Endothelial cell of umbilical vein (primary cell): ENCODE measurements around the gene BCL3. TPM values are rescaled to one million over a fixed set of nuclear protein-coding genes. Genes with fewer than 3 reads are reported as not detected.

Experiments used
- BruUV-seq: library from RNA; stranded (reverse); fragments of 400-500 nt; replicated peaks from 2 replicates; lab custom pipeline; 2021; lab: Mats Ljungman, UMichigan
- CTCF ChIA-PET: fragments of 300-600, 350-600 bp; sonication (Branson Sonifier 250); formaldehyde crosslinking; loops from one replicate; lab custom pipeline; 2021; ENCODE audit warnings: antibody characterized with exemption, inconsistent platforms; lab: Charles Lee
- POLR2A ChIA-PET: fragments of 300-600, 350-600 bp; sonication (Branson Sonifier 250); formaldehyde crosslinking; loops from one replicate; lab custom pipeline; 2021; ENCODE audit warnings: antibody characterized with exemption, inconsistent platforms; lab: Charles Lee
- DNase-seq: peaks from one replicate; pipeline ENCODE4 v3.0.0-alpha.2; 2011; ENCODE audit warnings: low read depth, low spot score
- FAIRE-seq: peaks from 2 replicates; lab custom pipeline; 2011; peaks lifted over from hg19 to GRCh38; lab: Jason Lieb, UNC
- H2AFZ ChIP-seq: 2 replicates; pipeline ENCODE4 v1.6.0; 2012; ENCODE audit warnings: low read depth, low read length, control low read depth, inconsistent platforms
- H3K27ac ChIP-seq: 2 replicates; pipeline ENCODE4 v1.5.1; 2011; ENCODE audit warnings: low read depth, mild to moderate bottlenecking, control low read depth, low read length, moderate library complexity; ENCODE audit not compliant: insufficient read depth
- H3K27me3 ChIP-seq, 2 experiments: 2 replicates each; pipeline versions ENCODE4 v1.6.0 to v1.6.1; 2011; ENCODE audit warnings: low read length in 2 of 2, mixed read lengths in 1 of 2; ENCODE audit not compliant: control insufficient read depth in 2 of 2, insufficient read depth in 2 of 2
- H3K36me3 ChIP-seq, 2 experiments: 2 replicates in 1 of 2; 3 replicates in 1 of 2; pipeline ENCODE4 v1.5.1; 2011; ENCODE audit warnings: low read length in 2 of 2, mild to moderate bottlenecking in 1 of 2, moderate library complexity in 1 of 2; ENCODE audit not compliant: control insufficient read depth in 2 of 2, insufficient read depth in 2 of 2; ENCODE audit errors: extremely low read depth in 1 of 2
- H3K4me1 ChIP-seq: 3 replicates; pipeline ENCODE4 v1.5.1; 2011; ENCODE audit warnings: mild to moderate bottlenecking, low read length; ENCODE audit not compliant: control insufficient read depth, insufficient read depth; ENCODE audit errors: extremely low read depth
- H3K4me2 ChIP-seq: 2 replicates; pipeline ENCODE4 v1.6.1; 2011; ENCODE audit warnings: low read length, control low read depth, mixed read lengths; ENCODE audit not compliant: insufficient read depth
- H3K4me3 ChIP-seq, 3 experiments: fragments of 200-600 bp in 1 of 3; sonication (generic), shearing (Covaris generic) in 1 of 3; replicated peaks in 1 of 3; 2 replicates each; pipeline ENCODE4 v1.5.1; 2011 to 2016; ENCODE audit warnings: control low read depth in 3 of 3, low read length in 3 of 3, mild to moderate bottlenecking in 2 of 3, inconsistent platforms in 1 of 3, low read depth in 1 of 3, moderate library complexity in 1 of 3; ENCODE audit not compliant: insufficient read depth in 1 of 3
- H3K79me2 ChIP-seq: 2 replicates; pipeline ENCODE4 v1.6.0; 2012; ENCODE audit warnings: low read length, inconsistent platforms; ENCODE audit not compliant: control insufficient read depth, insufficient read depth
- H3K9ac ChIP-seq: replicated peaks from 2 replicates; pipeline ENCODE3; 2011; ENCODE audit warnings: low read length, control low read depth; ENCODE audit not compliant: insufficient read depth; ENCODE audit errors: extremely low read depth
- H3K9me1 ChIP-seq: replicated peaks from 3 replicates; pipeline ENCODE4 v1.6.0; 2011; ENCODE audit warnings: mild to moderate bottlenecking, low read length; ENCODE audit not compliant: control insufficient read depth, insufficient read depth; ENCODE audit errors: extremely low read depth
- H3K9me3 ChIP-seq: replicated peaks from 2 replicates; pipeline ENCODE4 v1.5.1; 2012; ENCODE audit warnings: low read length, inconsistent platforms; ENCODE audit not compliant: control insufficient read depth, insufficient read depth
- H4K20me1 ChIP-seq: replicated peaks from 2 replicates; pipeline ENCODE3; 2011; ENCODE audit warnings: mild to moderate bottlenecking, low read length; ENCODE audit not compliant: control insufficient read depth, insufficient read depth; ENCODE audit errors: extremely low read depth
- CTCF ChIP-seq, 2 donors: IDR thresholded peaks; 1 replicate in 1 of 2; 2 replicates in 1 of 2; pipeline ENCODE4 v1.5.1; 2011; ENCODE audit warnings: low read length in 2 of 2, mild to moderate bottlenecking in 2 of 2, moderate library complexity in 2 of 2, control low read depth in 1 of 2, inconsistent platforms in 1 of 2, low read depth in 1 of 2; ENCODE audit not compliant: insufficient read depth in 1 of 2; ENCODE audit errors: extremely low read depth in 1 of 2
- EZH2 ChIP-seq: IDR thresholded peaks from 2 replicates; pipeline ENCODE4 v1.6.1; 2012; ENCODE audit warnings: borderline replicate concordance, low read depth, mild to moderate bottlenecking, moderate library complexity, low read length, inconsistent platforms; ENCODE audit not compliant: severe bottlenecking
- FOS ChIP-seq: IDR thresholded peaks from 2 replicates; pipeline ENCODE4 v1.6.1; 2011; ENCODE audit warnings: mild to moderate bottlenecking, low read length, moderate library complexity, borderline replicate concordance; ENCODE audit not compliant: insufficient read depth
- GATA2 ChIP-seq: IDR thresholded peaks from 2 replicates; pipeline ENCODE4 v1.7.0; 2011; ENCODE audit warnings: low read depth, mild to moderate bottlenecking, moderate library complexity, mixed read lengths, low read length; ENCODE audit not compliant: insufficient read length, insufficient read depth
- JUN ChIP-seq: IDR thresholded peaks from 2 replicates; pipeline ENCODE4 v1.6.1; 2011; ENCODE audit warnings: borderline replicate concordance, low read depth; ENCODE audit not compliant: insufficient read length, insufficient read depth
- MAX ChIP-seq: IDR thresholded peaks from 2 replicates; pipeline ENCODE4 v1.6.1; 2011; ENCODE audit not compliant: insufficient read depth, insufficient read length
- MYC ChIP-seq: IDR thresholded peaks from one replicate; pipeline ENCODE4 v1.6.1; 2011; ENCODE audit warnings: mild to moderate bottlenecking, low read depth, low read length
- POLR2A ChIP-seq: IDR thresholded peaks from 2 replicates; pipeline ENCODE4 v1.6.1; 2012; ENCODE audit warnings: low read depth, mild to moderate bottlenecking, control low read depth, low read length
- POLR2AphosphoS5 ChIP-seq: IDR thresholded peaks from 2 replicates; pipeline ENCODE4 v1.6.1; 2012; ENCODE audit warnings: low read depth, mild to moderate bottlenecking, control low read depth, low read length, moderate library complexity; ENCODE audit not compliant: insufficient read depth
- dilution Hi-C: fragments of 300-500 bp; cut with MboI; formaldehyde crosslinking; loops from one replicate; pipeline ENCODE4 v1.15.0; 2019; ENCODE audit warnings: low sequenced_read_pairs; ENCODE audit not compliant: extremely low pct_ligation_motif_present
- intact Hi-C: fragments of 100-400 bp; cut with micrococcal nuclease; formaldehyde crosslinking; loops from one replicate; pipeline ENCODE4 v1.10.0; 2022
- polyA plus RNA-seq, 4 experiments: library from polyadenylated mRNA; depleted of rRNA in 3 of 4; stranded (reverse) in 3 of 4; unstranded in 1 of 4; fragments of >200 nt; gene quantifications; 2 replicates each; pipeline versions ENCODE4 v1.2.1 to v1.2.3, GENCODE V29; 2011 to 2012; ENCODE audit warnings: missing spikeins in 1 of 4
- total RNA-seq: library from RNA; stranded (reverse); gene quantifications from 2 replicates; pipeline ENCODE4 v1.2.3, GENCODE V29; 2021

The BCL3 gene
- total and polyA plus RNA-seq, 2 donors (not counting 3 experiments of a cell fraction or from before 2014, with no cell fraction given) = 11.0 to 26.9 TPM

DNA sequence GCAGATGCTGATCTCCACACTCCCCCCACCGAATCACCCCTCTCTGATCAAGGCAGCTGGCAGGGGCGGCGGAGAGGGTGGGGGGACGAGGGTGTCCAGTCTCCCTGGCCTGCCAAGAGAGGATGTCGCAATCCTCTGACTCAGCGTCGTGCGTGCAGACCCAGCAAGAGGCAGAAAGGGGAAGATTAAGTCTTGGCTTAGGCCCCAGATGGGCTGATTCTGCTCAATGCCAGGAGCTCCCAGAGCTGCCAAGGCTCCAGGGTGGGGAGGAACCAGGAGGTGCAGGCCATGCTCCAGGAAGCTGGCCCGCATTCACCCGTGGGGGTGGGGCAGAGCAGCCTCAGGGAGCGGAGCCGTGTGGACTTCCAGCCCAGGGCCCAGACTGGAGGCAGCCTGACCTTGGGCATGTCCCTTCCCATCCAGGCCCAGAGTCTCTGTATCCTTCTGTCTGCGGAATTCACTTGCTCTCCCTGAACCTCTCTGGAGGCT is 6.6 kb upstream of the BCL3 start:
- Histone ChIP-seq H3K9me1 (no peaks in the 10 kb centered on the region), H4K20me1 (no peaks in the 10 kb centered on the region), H3K9ac (peak overlapping the region; percentile 41), H3K36me3 (no peaks in the 10 kb centered on the region), H3K4me2 (peak overlapping the region; percentile 47), H3K27me3 (no peaks in the 10 kb centered on the region), H3K27ac (peak overlapping the region; percentile 96), H3K4me3 (no peak overlapping the region), H3K79me2 (no peaks in the 10 kb centered on the region), H3K4me1 (peaks cover 25% of the 10 kb centered on the region), H3K9me3 (no peaks in the 10 kb centered on the region), H2AFZ (no peak overlapping the region)
- ChIA-PET CTCF (interaction anchor here (0.7 to 6.5 kb wide), 10 partner anchors 10 to 171 kb away, joined by 3 to 57 read pairs (median 6); no protein-coding TSS in a partner anchor), POLR2A (interaction anchor here (0.5 to 1.1 kb wide), 3 partner anchors 12 to 23 kb away, joined by 3 to 4 read pairs (median 3); no protein-coding TSS in a partner anchor)
- peak; percentile 99 for FAIRE-seq
- peak; percentile 98 for DNase-seq
- intact Hi-C loops = no loop called here
- dilution Hi-C loops = no loop called here
- peak; percentile 47 for TF ChIP-seq MYC
- TF ChIP-seq CTCF (IDR thresholded peaks at IDR 0.05; ENCODE audit: extremely low read depth in 1 of 2, insufficient read depth in 1 of 2, low read depth in 1 of 2, low read length in 2 of 2) = no peak
- TF ChIP-seq JUN = peak; percentile 73
- TF ChIP-seq FOS = peak; percentile 83
- TF ChIP-seq POLR2A = peak; percentile 83
- no peak for TF ChIP-seq MAX
- peak; percentile 61 for TF ChIP-seq GATA2
- no peak for TF ChIP-seq EZH2
- peak; percentile 91 for TF ChIP-seq POLR2AphosphoS5
- no TSS peak for BruUV-seq
